HG03469 (cell line): ENCODE data around the gene MYO19.
"Not testable (repeated sequence)": the region's sequence is repeated elsewhere in the genome, so short reads cannot be mapped to it uniquely, and the experiment has no call there.

ENCODE experiments used
- ATAC-seq: cut with Tn5 transposase; IDR thresholded peaks from one replicate; pipeline ENCODE4 v1.9.1; 2021; ENCODE audit warnings: mild to moderate bottlenecking, moderate library complexity, moderate number of reproducible peaks; ENCODE audit not compliant: unreplicated experiment

Gene MYO19

DNA sequence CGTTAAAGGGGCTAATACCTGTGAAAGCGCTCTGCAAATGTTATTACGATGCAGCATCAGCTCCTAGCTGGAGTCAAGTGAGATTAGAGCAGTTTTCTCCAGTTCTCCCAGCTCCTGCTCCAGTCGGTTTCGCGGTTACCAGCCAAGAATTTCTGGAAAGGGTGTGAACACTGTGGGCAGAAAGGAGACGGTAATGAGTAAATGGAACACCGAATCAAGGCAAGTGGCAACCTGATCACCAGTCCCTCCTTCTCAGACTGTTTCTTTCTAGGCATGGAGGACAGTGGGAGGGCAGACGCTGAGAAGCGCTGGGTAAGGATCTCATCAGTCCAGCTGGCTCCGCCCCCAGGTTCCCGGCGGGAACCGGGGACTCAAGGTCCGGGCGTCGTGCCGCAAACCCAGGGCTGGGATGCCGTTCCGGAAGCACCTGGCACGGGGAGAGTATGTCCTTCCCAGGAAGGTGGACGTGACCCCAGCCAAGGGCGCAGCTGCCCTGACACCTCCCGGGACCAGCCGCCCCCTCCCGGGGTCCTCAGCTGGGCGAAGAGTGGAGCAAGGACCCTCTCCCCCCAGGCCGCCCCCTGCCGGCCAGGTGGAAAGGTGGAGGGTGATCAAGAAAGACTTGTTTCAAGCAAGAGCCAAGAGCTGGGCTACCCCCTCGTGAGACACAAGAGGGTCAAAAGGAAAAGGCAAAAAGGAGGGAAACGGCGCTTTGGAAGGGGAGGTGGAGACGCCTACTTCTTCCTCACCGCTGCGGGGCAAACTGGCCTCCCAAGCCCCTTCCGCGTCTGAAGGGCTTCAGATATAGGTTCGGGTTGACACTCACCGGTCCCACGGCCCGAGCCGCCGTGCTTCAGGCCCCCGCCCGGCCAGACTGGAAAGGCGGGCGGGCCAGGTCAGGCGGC lies 481 bp downstream of the MYO19 start:
- peak; percentile 11 for ATAC-seq

DNA sequence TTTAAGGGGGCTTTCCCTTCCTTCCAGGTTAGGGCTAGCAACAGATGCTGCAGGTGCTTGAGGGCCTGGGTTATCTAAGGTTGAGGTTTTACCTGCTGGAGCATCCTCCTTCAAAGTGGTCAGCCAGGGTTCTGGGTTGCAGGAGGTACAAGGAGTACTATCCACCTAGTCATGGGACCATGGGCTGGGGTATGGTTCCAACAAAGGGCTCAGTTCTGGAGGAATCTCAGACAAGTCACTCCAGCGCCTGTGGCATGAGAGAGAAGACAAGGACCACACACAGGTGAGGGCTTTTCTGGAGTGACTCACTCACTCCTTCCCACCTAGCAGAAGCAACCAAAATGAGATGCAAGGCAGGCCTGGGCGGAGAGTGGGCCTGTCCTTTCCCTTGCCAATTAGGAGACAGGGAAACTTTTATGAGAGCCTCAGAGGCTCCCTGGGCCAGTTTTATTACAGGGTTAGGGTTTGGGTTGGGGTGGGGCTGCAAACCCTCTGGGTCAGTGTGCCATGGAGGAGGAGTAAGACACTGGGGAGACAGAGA lies 2.2 kb downstream of the MYO19 start:
- no peak for ATAC-seq

DNA sequence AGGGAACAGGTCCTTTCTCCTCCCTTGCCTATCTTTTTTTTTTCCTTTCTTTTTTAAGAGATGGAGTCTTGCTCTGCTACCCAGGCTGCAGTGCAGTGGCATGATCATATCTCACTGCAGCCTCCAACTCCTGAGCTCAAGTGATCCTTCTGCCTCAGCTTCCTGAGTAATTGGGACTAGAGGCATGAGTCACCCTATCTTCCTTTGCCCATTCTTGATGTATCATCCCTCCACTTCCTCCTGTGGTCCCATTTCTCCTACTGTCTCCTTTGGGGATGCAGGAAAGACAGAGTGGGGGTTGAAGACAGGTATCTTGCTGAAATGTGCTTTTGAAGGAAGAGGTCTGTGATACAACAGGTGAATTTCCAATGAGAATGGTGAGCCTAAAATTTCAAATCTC lies 5.5 kb downstream of the MYO19 start:
- ATAC-seq, result no peak

DNA sequence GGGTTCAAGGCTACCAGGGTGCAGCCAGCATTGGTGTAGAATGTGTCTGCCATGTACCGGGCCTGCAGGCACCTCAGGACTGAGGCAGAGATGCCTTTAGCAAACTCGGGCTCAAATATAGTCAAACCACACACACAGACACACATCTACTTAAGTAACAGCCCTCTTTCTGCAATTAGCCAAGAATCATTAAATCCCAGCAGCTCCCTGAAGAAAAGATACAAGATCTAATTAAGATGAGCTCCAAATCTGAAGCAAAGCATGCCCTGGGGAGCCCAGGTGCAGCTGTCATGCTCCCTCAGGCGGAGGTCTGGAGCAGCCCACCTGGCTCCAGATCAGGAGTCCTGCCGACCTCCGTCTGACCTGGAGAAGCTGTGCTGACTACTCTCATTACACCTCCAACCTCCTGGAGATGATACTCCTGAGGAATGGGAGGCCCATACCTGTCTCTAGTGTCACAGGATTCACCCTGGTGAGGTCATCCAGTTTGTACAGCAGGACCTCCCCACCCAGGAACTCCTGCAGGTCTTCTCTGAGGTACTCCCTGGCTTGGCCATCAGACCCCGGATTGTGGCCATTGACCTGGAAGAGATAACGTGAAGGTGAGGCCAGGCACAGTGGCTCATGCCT lies 6.9 kb downstream of the MYO19 start:
- no peak for ATAC-seq

DNA sequence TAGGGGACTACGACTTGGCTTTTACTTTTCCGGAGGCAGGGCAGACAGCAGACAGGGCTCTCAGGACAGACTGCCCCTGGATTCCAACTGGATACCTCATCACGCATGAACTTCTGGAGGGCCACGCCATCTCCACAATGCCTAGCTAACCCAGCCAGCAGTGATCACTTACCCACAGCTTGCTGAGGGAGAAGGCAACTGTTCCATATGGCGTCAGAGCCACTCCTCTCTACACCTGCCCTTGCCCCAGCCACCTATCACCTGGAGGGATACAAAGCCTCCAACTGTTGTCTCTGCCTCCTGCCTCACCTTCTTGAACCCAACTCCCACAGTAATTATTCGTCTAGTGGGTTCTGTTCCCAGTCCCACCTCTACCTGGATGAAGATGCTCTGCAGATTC lies 8.8 kb downstream of the MYO19 start:
- ATAC-seq, result no peak

DNA sequence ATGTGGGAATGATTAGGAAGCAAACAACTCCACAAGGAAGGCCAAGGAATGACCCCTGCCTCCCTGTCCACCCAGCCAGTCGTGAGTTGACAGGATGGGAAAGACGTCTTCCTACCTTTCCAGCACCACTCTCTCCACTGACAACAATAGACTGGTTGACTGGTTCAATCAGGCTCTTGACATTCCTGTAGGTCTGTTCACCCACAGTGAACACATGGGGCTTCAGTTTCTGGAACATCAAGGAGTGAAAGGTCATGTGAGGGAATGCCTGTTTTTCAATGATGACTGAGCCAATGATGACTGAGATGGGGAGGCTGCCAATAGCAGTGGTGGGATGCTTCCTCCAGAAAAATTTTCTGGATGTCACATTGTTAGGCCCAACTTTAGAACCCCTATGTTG lies 9.6 kb downstream of the MYO19 start:
- ATAC-seq, result no peak

DNA sequence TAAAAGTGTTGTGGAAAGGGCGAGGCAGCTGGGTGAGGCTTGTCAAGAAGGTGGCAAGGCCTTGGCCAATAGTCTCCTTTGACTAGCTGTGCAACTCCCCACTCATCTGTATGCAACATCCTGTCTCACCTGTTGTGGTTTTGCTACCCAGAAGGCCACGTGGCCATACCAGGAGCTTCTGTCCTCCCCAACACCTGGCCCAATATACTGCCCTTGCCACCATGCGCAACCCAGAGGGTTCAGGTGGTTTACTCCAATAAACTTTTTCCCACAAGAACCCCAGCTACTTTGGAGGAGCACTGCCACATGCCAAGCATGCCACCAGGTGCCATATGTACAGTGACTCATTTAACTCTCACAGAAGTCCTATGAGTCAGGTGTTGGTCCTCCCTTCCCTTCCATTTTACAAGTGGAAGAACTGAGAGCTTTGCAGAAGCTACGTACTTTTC lies 10.2 kb downstream of the MYO19 start:
- ATAC-seq, result no peak

DNA sequence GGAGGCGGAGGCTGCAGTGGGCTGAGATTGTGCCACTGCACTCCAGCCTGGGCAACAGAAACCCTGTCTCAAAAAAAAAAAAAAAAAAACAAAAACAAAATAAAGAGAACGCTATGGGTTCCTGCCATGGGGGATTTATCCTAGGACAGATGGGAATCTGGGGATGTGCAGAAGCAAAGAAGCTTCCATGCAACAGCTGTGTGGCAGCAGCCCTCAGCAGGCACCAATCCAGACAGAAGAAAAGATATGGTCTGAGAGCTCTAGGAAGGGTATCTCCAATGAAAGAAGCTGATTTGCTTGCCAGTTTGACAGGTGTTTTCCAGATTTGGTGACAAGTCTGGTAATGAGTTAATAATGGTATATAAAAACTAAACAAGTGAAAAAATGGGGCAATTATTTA lies 11.6 kb downstream of the MYO19 start:
- ATAC-seq, result no peak

DNA sequence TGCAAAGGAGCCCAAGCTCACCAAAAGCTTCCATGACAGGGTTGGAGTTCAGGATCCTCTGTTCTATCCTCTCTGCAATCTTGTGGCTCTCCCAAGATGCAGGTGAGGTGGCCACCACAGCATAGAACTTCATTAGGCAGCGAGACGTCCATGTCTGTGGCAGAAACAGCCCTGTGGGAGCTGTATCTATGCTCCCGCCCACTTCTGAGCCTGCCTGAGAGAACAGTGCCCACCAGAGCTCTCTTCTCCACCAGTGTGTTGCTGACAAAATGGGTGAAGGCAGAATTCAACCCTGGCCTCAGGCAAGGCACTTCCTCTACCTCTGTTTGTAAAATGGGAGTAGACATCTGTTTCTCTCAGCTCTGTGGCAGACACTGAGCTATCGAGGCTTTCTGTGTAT lies 18.8 kb downstream of the MYO19 start:
- ATAC-seq, result no peak

DNA sequence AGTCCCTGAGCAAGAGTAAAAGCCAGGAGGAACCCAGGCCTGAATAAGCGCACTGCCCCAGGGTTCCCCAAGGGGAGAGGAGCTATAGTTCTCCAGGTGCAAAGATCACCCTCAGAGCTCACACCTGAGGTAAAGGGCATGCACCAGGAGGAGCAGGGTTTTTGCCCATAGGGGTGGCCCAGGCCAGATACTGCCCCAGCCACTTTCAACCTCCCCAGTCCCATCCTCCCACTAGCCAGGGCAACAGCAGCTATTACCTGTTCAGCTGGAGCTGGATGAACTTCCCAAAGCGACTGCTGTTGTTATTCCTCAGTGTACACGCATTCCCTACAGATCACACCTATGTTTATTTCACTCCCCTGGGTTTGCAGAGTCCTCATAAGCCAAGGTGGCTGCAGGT lies 19.8 kb downstream of the MYO19 start:
- no peak for ATAC-seq

DNA sequence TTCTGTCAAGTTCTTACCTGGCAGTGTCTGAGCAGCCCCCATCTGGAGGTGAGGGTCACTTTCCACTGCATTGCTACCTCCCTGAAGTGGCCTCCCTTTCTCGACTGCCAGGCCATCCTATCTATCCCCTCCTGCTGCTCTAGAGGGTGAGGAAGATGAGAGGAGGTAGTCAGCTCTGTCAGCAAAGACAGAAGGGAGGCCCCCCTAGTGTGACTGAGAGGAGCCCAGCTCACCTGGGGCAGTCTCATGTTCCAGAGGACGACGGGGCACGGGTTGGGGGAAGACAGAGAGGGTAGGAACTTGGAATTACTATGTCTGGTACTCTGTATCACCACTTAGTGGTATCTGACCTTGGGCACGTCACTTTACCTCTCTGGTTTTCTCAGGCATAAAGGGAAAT lies 22.0 kb downstream of the MYO19 start:
- ATAC-seq, result no peak

DNA sequence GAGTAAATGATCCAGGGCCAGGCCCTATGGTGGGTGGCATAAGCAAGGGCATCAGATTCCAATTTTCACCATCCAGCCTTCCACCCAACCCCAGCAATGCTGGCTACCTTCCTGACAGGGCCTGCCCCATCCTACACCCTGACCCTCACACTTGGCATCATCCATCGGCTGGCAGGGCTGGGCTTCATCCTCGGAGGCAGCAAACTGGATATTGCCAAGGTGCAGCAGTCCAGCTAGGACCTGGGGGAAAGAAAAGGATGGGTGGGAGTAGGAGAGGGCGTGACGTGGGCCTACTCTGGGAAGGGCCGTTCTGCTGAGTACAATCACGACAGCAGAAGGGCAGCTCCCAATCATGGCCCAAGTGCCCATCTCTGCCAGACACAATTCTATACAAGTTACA lies 23.5 kb downstream of the MYO19 start:
- ATAC-seq, result no peak

DNA sequence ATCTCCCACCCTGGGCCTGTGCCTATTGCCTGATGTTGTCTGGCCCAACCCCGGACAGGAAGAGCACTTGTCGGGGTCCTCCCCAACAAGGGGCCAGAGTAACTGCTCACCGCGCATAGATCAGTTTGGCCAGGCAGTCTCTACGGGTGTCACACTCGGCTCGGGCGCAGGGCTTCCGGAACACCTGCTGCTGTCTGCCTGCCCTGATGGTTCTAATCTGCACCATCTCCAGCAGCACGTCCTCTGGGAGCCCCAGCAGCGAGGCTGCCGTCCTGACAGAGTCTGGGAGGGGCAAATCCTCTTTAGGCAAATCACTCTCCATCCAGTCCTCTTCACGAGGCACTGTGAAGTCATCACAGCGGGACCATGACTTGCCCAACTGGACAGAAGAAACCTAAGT lies 24.0 kb downstream of the MYO19 start:
- ATAC-seq, result no peak

DNA sequence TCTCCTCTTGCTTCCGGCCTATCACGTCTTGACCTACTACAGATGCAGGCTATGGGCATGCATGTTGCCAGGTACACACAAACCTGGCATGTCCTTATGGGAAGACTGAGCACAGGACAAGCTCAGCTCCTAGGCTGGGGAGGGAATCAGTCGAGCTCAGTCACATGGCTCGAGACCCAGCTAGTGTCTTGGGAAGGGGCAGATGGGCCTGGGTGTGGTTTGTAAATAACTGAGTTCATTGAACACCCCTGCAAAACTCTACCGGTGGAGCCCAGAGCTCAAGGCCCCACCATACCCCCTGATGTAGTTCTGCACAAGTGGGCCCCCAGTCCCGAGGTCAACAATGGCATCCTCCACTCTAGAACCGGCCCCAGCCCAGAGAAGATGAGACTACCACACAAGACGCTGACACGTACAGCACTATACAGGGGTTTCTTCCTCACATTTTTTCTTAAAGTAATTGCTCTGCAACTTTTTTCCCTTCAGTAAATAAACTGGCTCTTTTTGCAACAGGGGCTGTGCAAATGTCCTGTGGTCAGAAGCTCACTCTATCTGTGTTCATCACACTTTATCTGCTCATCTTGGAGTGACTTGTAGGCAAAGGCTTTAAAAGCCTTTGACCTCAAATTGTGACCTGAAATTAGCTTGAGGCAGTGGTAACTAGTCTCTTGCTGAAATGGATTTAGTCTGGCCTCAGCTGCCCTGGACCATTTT lies 25.2 kb downstream of the MYO19 start:
- no peak for ATAC-seq

DNA sequence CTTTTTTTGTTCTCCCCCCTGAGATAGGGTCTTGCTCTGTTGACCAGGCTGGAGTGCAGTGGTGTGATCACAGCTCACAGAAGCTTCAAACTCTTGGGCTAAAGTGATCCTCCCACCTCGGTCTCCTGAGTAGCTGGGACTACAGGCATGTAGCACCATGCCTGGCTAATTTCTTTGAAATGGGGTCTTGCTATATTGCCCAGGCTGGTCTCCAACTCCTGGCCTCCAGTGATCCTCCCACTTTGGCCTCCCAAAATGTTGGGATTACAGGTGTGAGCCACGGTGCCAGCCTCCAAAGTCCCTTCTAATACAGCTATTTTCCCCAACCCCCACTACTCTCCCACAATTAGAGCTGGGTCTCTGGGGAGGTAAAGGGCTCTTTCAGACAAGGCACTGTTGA lies 26.2 kb downstream of the MYO19 start:
- not testable (repeated sequence) for ATAC-seq

DNA sequence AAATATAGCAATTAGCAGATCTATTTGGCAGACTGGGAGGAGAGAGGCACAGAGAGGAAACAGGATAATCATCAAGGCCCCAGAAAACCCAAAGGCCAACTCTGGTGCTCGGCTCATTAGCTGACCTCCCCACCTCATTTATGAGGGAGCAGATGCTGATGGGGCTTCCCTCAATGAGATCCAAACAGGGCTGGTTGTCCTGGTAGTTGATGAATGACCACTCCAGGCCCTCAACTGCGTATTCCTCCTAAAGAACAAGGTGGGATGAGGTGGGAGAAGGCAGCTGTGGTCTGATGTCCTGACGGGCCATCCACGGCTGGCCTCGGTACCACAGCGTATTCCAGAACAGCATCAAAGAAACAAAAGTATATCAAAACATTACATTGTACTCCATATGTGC lies 27.4 kb downstream of the MYO19 start:
- ATAC-seq, result no peak

DNA sequence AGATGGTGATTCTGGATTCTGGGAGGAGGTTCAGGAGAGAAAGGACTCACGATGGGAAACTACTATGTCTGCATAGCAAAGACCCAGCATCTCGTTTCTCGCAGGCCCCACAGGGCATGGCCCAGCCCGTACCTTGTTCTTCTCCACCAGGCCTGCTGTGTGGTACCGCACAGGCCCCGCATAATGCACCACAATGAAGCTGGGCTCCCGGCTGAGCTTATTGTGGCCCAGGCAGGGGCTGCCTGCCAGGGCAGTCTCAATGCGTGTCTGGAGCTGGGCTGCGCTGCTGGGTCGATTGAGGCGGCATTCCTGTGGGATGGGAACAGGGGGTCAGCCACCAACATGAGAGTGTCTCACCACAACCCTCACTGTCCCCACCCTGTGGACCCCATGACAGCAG lies 27.8 kb downstream of the MYO19 start:
- no peak for ATAC-seq

DNA sequence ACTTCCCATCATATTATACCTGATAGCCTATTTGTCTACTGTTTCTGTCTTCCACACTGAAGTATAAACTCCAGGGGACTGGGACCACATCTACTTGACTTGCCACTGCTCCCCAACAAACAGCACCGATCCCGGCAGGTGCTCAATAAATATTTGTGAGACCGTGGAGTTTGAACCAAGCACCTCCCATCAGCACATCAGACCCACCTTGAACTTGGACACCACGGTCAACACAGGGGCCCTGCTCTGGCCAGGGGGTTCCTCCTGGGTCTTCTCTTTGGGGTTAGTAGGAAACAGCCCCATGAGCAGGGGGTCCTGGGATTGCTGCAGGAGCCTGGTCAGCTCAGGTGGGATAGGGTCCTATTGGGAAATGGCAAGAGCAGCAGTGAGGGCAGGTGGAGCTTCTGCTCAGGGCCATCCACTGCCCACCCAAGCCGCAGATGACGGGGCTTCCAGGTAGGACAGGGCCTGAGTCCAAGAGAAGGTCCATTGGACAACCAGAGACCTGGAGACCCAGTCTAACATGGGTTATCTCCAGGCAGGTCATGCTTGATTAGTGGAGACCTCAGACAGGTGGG lies 28.3 kb downstream of the MYO19 start:
- ATAC-seq, result no peak

DNA sequence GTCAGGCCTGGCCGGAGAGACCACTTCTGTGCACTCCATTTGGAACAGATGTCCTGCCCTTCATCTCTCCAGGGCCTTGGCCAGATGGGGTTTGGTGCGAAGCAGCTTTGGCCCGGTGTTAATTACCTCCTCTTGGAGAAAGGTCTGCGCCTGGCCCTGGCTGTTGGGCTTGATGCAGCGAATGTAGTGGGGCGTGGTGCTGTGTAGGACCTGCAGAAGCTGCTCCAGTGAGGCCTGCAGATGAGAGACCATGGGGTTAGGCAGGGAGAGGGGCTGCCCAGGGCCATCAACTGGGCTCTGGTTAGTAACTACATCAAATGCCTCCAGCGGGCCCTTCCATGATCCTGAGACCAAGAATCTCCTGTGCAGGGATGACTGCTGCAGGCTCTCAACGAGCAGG lies 29.5 kb downstream of the MYO19 start:
- ATAC-seq, result no peak

DNA sequence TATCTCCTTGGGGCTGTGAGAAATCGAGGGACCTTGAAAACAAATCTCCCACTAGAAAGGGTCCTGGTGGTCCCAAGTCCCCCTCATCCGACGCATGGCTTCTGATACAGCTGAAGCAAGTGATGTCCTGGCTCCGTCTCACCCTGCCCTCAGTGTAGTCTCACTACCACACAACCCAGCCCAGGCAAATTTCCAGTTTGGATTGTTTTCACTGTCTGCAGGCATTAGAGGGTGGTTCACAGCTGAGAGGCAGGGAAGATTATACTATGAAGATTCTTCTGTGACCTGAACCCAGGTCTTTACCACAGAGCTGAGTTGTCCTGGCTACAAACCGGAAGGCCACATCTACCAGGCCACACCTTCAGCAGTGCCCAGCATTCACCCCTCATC lies 30.5 kb downstream of the MYO19 start:
- no peak for ATAC-seq

DNA sequence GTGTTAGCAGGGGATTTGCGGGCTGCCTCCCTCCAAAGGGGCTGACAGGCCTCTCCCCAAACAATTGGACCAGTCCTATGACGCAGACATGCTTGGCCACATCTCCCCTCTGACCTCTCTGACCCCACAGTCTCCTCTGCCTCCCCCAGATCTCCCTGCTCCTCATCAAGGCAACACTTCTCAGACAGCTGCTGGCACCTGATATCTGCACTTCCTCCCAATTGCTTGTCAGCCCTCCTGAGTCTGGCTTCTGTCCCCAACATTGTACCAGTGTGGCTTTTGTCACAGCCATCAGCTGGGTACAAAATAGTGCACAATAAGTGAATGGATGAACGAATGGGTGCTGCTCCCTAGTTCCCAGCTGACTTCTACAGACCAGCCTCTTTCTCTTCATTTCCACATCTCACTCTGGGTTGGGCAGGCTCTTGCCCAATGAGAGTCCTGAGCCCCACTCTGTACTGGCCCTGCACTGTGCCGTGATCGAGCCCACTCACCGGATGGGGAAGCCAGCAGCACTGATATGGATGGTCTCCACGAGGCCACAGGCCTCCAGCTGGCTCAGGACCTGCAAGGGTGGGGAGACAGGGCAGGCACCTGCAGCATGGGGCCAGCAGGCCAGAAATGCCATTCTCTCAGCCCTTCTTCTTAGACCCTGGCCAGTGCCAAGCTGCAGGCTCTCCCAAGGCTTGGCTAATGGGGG lies 31.1 kb downstream of the MYO19 start:
- no peak for ATAC-seq
